Measurements from ENCODE around the gene TSHZ2.
A peak's percentile ranks its signal among the peaks of the same experiment; 100 is the strongest.
"Not testable (repeated sequence)": the region's sequence is repeated elsewhere in the genome, so short reads cannot be mapped to it uniquely, and the experiment has no call there.

TSHZ2 gene

GRCh38 chr20:53522026-53522425 lies 549.9 kb downstream of the TSHZ2 start:
- Histone ChIP-seq H3K27me3 (no peaks in the 10 kb centered on the region), H3K4me3 (ENCODE audit: low read depth, low read length) (no peak overlapping the region), H3K36me3 (no peaks in the 10 kb centered on the region), H3K4me1 (no peaks in the 10 kb centered on the region), H3K9me3 (no peaks in the 10 kb centered on the region)
- DNase-seq, result no peak
- TF ChIP-seq, protein P1, sequence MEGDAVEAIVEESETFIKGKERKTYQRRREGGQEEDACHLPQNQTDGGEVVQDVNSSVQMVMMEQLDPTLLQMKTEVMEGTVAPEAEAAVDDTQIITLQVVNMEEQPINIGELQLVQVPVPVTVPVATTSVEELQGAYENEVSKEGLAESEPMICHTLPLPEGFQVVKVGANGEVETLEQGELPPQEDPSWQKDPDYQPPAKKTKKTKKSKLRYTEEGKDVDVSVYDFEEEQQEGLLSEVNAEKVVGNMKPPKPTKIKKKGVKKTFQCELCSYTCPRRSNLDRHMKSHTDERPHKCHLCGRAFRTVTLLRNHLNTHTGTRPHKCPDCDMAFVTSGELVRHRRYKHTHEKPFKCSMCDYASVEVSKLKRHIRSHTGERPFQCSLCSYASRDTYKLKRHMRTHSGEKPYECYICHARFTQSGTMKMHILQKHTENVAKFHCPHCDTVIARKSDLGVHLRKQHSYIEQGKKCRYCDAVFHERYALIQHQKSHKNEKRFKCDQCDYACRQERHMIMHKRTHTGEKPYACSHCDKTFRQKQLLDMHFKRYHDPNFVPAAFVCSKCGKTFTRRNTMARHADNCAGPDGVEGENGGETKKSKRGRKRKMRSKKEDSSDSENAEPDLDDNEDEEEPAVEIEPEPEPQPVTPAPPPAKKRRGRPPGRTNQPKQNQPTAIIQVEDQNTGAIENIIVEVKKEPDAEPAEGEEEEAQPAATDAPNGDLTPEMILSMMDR (IDR thresholded peaks at IDR 0.05; ENCODE audit: low read depth, low read length), result no peak

- no peaks in the 10 kb centered on the region for H3K4me1 ChIP-seq
- no peak overlapping the region for H3K4me3 ChIP-seq (ENCODE audit: low read depth, low read length)
- H3K9me3 ChIP-seq, result no peaks in the 10 kb centered on the region
- no peak for DNase-seq
- H3K36me3 ChIP-seq, result no peaks in the 10 kb centered on the region
- TF ChIP-seq, protein P1 (IDR thresholded peaks at IDR 0.05; ENCODE audit: low read depth, low read length), result no peak
- no peaks in the 10 kb centered on the region for H3K27me3 ChIP-seq
These were observed 550.5 kb downstream of the TSHZ2 start for GRCh38 chr20:53522696-53523095.

GRCh38 chr20:53523615-53524014 lies 551.5 kb downstream of the TSHZ2 start:
- not testable (repeated sequence) for H3K4me1 ChIP-seq; DNase-seq; H3K36me3 ChIP-seq; H3K4me3 ChIP-seq (ENCODE audit: low read depth, low read length); H3K9me3 ChIP-seq; H3K27me3 ChIP-seq

DNA sequence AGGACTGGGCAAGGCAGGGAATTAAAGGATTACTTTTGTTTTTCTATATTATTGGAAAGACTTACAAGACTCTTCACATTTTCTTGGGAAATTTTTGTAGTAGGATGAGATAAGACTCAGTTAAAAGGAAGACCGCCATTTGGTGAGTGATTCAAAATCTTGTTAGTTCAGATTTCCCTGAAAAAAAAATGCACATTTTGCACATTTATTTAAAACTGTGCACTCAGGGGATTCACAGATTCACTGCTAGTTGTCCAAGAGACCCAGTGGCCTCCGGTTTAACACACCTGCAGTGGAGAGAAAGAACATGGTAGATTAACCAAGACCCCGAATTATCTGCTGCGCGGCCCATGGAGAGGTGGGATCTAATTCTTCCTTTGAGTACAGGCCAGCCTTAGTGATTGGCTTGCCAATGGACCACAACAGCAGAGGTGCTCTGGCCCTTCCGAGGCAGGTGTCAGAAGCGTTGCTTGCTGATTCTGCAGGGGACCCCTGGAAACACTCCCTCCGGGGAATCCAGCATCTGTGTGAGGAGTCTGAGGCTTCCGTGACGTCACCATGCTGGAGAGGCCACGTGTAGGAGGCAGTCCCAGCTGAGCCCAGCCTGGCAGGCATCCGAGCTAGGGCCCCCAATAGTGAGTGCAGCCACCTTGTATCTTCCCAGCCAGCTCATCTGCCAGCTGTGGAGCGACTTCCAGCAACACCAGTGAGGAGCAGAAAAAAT lies 552.6 kb downstream of the TSHZ2 start:
- DNase-seq, result peak; percentile 38
- no peak overlapping the region for H3K4me3 ChIP-seq (ENCODE audit: low read depth, low read length)

DNA sequence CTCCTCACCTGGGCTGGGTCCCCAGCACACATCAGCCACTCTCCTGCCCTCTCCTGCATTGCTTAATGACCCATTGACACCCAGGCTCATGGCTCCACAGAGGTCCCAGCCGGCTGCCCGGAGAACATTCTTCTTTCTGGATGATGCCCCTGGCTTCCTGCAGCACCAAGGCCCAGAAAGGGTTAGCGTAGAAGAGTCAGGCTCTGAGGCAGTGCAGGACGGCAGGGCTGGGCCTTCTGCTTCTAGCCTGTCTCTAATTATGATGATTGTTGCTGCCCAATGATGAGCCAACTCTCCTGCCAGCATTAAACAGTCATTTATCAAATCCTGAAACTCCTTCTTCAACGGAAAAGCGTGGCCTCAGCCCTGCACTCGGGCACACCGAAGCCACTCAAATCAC lies 555.0 kb downstream of the TSHZ2 start:
- H3K27me3 ChIP-seq, result no peaks in the 10 kb centered on the region
- no peaks in the 10 kb centered on the region for H3K36me3 ChIP-seq
- TF ChIP-seq, protein P1 (IDR thresholded peaks at IDR 0.05; ENCODE audit: low read depth, low read length), result no peak
- H3K4me1 ChIP-seq, result no peaks in the 10 kb centered on the region
- H3K9me3 ChIP-seq, result no peaks in the 10 kb centered on the region; the same call in 1 of the 2 replicates
- no peak for DNase-seq
- no peak overlapping the region for H3K4me3 ChIP-seq (ENCODE audit: low read depth, low read length)

More for the DNA sequence above, 552.6 kb downstream of the TSHZ2 start:
- H3K36me3 ChIP-seq, result no peaks in the 10 kb centered on the region
- no peaks in the 10 kb centered on the region; the same call in 1 of the 2 replicates for H3K9me3 ChIP-seq
- no peaks in the 10 kb centered on the region for H3K27me3 ChIP-seq
- TF ChIP-seq, protein P1 (IDR thresholded peaks at IDR 0.05; ENCODE audit: low read depth, low read length), result no peak
- H3K4me1 ChIP-seq, result no peaks in the 10 kb centered on the region

DNA sequence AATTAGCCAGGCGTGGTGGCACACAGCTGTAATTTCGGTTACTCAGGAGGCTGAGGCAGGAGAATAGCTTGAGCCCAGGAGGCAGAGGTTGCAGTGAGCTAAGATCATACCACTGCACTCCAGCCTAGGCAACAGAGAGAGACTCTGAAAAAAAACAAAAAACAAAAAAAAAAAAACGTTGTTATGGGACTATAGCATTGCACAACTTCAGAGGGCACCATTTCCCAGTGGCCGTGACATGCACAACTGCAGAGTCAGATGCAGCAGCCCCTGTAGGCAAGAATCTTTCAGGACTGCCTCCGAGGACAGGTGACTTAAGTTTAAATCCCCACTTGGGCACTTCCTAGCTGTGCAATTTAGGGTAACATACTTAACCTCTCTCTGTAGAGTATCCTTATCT lies 557.5 kb downstream of the TSHZ2 start:
- Histone ChIP-seq H3K4me3 (ENCODE audit: low read depth, low read length) (no peak overlapping the region), H3K4me1 (no peaks in the 10 kb centered on the region), H3K27me3 (no peaks in the 10 kb centered on the region), H3K9me3 (no peaks in the 10 kb centered on the region; the same call in 1 of the 2 replicates), H3K36me3 (no peaks in the 10 kb centered on the region)
- TF ChIP-seq, protein P1 (IDR thresholded peaks at IDR 0.05; ENCODE audit: low read depth, low read length), result no peak
- no peak for DNase-seq
